ENCODE data around the gene SPSB1. TPM values are rescaled to one million over a fixed set of nuclear protein-coding genes. Genes with fewer than 3 reads are reported as not detected.

Gene SPSB1
- total RNA-seq, 6 experiments from 2014 or later: 5.9 to 10.4 (median 8.6) TPM

GRCh38 chr1:9307303-9307702 is 14.6 kb downstream of the SPSB1 start:
- 0 out of 2 replicates have a peak, but pooled peaks cover 4% of the 10 kb centered on the region for H3K36me3 Mint-ChIP-seq (ENCODE audit: low read depth)
- H3K27ac Mint-ChIP-seq: no peak overlapping the region
- H3K4me1 Mint-ChIP-seq (ENCODE audit: low read depth): peaks cover 22% of the 10 kb centered on the region
- no peak overlapping the region for H3K4me3 Mint-ChIP-seq
- TF ChIP-seq, protein P1, sequence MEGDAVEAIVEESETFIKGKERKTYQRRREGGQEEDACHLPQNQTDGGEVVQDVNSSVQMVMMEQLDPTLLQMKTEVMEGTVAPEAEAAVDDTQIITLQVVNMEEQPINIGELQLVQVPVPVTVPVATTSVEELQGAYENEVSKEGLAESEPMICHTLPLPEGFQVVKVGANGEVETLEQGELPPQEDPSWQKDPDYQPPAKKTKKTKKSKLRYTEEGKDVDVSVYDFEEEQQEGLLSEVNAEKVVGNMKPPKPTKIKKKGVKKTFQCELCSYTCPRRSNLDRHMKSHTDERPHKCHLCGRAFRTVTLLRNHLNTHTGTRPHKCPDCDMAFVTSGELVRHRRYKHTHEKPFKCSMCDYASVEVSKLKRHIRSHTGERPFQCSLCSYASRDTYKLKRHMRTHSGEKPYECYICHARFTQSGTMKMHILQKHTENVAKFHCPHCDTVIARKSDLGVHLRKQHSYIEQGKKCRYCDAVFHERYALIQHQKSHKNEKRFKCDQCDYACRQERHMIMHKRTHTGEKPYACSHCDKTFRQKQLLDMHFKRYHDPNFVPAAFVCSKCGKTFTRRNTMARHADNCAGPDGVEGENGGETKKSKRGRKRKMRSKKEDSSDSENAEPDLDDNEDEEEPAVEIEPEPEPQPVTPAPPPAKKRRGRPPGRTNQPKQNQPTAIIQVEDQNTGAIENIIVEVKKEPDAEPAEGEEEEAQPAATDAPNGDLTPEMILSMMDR (IDR thresholded peaks at IDR 0.05): no peak
- no peaks in the 10 kb centered on the region for H3K27me3 Mint-ChIP-seq (ENCODE audit: insufficient read depth)
- H3K9me3 Mint-ChIP-seq: no peaks in the 10 kb centered on the region
- no peak for DNase-seq

- 0 out of 2 replicates have a peak, but pooled peaks cover 4% of the 10 kb centered on the region for H3K36me3 Mint-ChIP-seq (ENCODE audit: low read depth)
- TF ChIP-seq, protein P1 (IDR thresholded peaks at IDR 0.05): no peak
These were observed 15.6 kb downstream of the SPSB1 start for GRCh38 chr1:9308236-9308785.

DNA sequence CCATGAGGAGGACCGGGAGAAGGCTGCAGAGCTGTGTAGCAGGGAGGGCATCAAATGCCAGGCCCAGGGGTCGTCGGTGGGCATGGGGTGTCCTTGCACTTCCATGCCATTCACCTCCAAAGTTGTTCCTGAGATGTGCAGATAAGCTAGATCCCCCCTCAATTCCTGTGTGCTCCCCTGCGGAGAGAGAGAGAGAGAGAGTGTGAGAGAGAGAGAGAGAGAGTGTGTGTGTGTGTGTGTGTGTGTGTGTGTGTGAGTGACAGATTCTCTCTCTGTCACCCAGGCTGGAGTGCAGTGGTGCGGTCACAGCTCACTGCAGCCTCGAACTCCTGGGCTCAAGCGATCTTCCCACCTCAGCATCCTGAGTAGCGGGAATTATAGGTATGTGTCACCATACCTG is 16.4 kb downstream of the SPSB1 start:
- 0 out of 2 replicates have a peak, but pooled peaks cover 4% of the 10 kb centered on the region for H3K36me3 Mint-ChIP-seq (ENCODE audit: low read depth)
- TF ChIP-seq, protein P1 (IDR thresholded peaks at IDR 0.05): no peak
- H3K4me3 Mint-ChIP-seq: no peak overlapping the region
- no peak for DNase-seq
- no peak overlapping the region for H3K27ac Mint-ChIP-seq
- no peaks in the 10 kb centered on the region for H3K27me3 Mint-ChIP-seq (ENCODE audit: insufficient read depth)
- no peaks in the 10 kb centered on the region for H3K9me3 Mint-ChIP-seq
- H3K4me1 Mint-ChIP-seq (ENCODE audit: low read depth): peaks cover 4% of the 10 kb centered on the region

More at GRCh38 chr1:9308236-9308785, 15.6 kb downstream of the SPSB1 start:
- H3K27ac Mint-ChIP-seq: no peak overlapping the region
- no peaks in the 10 kb centered on the region for H3K27me3 Mint-ChIP-seq (ENCODE audit: insufficient read depth)
- H3K9me3 Mint-ChIP-seq: no peaks in the 10 kb centered on the region
- DNase-seq: no peak
- H3K4me3 Mint-ChIP-seq: no peak overlapping the region
- H3K4me1 Mint-ChIP-seq (ENCODE audit: low read depth): peaks cover 12% of the 10 kb centered on the region

GRCh38 chr1:9309991-9310390 is 17.3 kb downstream of the SPSB1 start:
- DNase-seq: no peak
- H3K9me3 Mint-ChIP-seq: no peaks in the 10 kb centered on the region
- H3K27ac Mint-ChIP-seq: no peak overlapping the region
- no peak overlapping the region for H3K4me3 Mint-ChIP-seq
- H3K4me1 Mint-ChIP-seq (ENCODE audit: low read depth): peaks cover 6% of the 10 kb centered on the region; the same call in 1 of the 2 replicates
- TF ChIP-seq, protein P1 (IDR thresholded peaks at IDR 0.05): no peak
- H3K27me3 Mint-ChIP-seq (ENCODE audit: insufficient read depth): no peaks in the 10 kb centered on the region
- 0 out of 2 replicates have a peak, but pooled peaks cover 4% of the 10 kb centered on the region for H3K36me3 Mint-ChIP-seq (ENCODE audit: low read depth)

GRCh38 chr1:9311029-9311428 is 18.3 kb downstream of the SPSB1 start:
- Mint-ChIP-seq H3K4me1 (ENCODE audit: low read depth) (peaks cover 16% of the 10 kb centered on the region), H3K9me3 (no peaks in the 10 kb centered on the region), H3K27me3 (ENCODE audit: insufficient read depth) (no peaks in the 10 kb centered on the region), H3K27ac (no peak overlapping the region), H3K4me3 (no peak overlapping the region), H3K36me3 (ENCODE audit: low read depth) (0 out of 2 replicates have a peak, but pooled peaks cover 4% of the 10 kb centered on the region)
- DNase-seq: no peak
- TF ChIP-seq, protein P1 (IDR thresholded peaks at IDR 0.05): no peak

Data from HFFc6 (cell line).